Measurements from ENCODE around the gene PARPBP. TPM values are rescaled to one million over a fixed set of nuclear protein-coding genes. Genes with fewer than 3 reads are reported as not detected.
"Not testable (repeated sequence)": the region's sequence is repeated elsewhere in the genome, so short reads cannot be mapped to it uniquely, and the experiment has no call there.

PARPBP gene
- total and polyA plus RNA-seq, 2 experiments from 2014 or later, result 37.3 to 44.8 TPM

DNA sequence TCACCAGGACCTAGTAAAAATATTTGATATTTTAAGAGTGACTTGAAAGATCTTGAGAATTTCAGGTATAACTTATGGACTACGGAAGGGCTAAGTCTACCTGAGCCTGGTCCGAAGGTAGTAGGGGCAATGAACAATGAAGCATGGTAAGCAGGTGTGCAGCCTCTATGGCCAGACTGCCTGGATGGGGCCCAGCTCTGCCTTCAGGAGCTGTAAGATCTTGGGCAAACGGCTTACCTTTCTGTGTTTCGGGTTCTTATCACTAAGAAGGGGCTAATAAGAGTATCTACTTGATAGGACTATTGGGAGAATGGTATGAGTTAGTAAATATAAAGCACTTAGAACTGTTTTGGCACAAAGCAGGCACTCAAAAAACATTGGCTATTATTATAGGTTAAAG, 39.1 kb upstream of the PARPBP start (continued):
- TF ChIP-seq, protein P1, sequence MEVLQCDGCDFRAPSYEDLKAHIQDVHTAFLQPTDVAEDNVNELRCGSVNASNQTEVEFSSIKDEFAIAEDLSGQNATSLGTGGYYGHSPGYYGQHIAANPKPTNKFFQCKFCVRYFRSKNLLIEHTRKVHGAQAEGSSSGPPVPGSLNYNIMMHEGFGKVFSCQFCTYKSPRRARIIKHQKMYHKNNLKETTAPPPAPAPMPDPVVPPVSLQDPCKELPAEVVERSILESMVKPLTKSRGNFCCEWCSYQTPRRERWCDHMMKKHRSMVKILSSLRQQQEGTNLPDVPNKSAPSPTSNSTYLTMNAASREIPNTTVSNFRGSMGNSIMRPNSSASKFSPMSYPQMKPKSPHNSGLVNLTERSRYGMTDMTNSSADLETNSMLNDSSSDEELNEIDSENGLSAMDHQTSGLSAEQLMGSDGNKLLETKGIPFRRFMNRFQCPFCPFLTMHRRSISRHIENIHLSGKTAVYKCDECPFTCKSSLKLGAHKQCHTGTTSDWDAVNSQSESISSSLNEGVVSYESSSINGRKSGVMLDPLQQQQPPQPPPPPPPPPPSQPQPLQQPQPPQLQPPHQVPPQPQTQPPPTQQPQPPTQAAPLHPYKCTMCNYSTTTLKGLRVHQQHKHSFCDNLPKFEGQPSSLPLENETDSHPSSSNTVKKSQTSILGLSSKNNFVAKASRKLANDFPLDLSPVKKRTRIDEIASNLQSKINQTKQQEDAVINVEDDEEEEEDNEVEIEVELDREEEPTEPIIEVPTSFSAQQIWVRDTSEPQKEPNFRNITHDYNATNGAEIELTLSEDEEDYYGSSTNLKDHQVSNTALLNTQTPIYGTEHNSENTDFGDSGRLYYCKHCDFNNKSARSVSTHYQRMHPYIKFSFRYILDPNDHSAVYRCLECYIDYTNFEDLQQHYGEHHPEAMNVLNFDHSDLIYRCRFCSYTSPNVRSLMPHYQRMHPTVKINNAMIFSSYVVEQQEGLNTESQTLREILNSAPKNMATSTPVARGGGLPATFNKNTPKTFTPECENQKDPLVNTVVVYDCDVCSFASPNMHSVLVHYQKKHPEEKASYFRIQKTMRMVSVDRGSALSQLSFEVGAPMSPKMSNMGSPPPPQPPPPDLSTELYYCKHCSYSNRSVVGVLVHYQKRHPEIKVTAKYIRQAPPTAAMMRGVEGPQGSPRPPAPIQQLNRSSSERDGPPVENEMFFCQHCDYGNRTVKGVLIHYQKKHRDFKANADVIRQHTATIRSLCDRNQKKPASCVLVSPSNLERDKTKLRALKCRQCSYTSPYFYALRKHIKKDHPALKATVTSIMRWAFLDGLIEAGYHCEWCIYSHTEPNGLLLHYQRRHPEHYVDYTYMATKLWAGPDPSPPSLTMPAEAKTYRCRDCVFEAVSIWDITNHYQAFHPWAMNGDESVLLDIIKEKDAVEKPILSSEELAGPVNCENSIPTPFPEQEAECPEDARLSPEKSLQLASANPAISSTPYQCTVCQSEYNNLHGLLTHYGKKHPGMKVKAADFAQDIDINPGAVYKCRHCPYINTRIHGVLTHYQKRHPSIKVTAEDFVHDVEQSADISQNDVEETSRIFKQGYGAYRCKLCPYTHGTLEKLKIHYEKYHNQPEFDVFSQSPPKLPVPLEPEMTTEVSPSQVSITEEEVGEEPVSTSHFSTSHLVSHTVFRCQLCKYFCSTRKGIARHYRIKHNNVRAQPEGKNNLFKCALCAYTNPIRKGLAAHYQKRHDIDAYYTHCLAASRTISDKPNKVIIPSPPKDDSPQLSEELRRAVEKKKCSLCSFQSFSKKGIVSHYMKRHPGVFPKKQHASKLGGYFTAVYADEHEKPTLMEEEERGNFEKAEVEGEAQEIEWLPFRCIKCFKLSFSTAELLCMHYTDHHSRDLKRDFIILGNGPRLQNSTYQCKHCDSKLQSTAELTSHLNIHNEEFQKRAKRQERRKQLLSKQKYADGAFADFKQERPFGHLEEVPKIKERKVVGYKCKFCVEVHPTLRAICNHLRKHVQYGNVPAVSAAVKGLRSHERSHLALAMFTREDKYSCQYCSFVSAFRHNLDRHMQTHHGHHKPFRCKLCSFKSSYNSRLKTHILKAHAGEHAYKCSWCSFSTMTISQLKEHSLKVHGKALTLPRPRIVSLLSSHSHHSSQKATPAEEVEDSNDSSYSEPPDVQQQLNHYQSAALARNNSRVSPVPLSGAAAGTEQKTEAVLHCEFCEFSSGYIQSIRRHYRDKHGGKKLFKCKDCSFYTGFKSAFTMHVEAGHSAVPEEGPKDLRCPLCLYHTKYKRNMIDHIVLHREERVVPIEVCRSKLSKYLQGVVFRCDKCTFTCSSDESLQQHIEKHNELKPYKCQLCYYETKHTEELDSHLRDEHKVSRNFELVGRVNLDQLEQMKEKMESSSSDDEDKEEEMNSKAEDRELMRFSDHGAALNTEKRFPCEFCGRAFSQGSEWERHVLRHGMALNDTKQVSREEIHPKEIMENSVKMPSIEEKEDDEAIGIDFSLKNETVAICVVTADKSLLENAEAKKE (CRISPR knock-in tag; IDR thresholded peaks at IDR 0.05), result no peak
- TF ChIP-seq CREB1 (CRISPR knock-in tag; IDR thresholded peaks at IDR 0.05; ENCODE audit: low read depth), result no peak
- TF ChIP-seq, protein P2, sequence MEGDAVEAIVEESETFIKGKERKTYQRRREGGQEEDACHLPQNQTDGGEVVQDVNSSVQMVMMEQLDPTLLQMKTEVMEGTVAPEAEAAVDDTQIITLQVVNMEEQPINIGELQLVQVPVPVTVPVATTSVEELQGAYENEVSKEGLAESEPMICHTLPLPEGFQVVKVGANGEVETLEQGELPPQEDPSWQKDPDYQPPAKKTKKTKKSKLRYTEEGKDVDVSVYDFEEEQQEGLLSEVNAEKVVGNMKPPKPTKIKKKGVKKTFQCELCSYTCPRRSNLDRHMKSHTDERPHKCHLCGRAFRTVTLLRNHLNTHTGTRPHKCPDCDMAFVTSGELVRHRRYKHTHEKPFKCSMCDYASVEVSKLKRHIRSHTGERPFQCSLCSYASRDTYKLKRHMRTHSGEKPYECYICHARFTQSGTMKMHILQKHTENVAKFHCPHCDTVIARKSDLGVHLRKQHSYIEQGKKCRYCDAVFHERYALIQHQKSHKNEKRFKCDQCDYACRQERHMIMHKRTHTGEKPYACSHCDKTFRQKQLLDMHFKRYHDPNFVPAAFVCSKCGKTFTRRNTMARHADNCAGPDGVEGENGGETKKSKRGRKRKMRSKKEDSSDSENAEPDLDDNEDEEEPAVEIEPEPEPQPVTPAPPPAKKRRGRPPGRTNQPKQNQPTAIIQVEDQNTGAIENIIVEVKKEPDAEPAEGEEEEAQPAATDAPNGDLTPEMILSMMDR (conservative IDR thresholded peaks at IDR 0.05; ENCODE audit: low read depth in 2 of 2), result no peak
- TF ChIP-seq ZNF114 (CRISPR knock-in tag; IDR thresholded peaks at IDR 0.05), result no peak
- TF ChIP-seq JUNB (IDR thresholded peaks at IDR 0.05; ENCODE audit: unreplicated experiment), result no peak
- TF ChIP-seq EZH2phosphoT487 (IDR thresholded peaks at IDR 0.05; ENCODE audit: unreplicated experiment), result no peak

DNA sequence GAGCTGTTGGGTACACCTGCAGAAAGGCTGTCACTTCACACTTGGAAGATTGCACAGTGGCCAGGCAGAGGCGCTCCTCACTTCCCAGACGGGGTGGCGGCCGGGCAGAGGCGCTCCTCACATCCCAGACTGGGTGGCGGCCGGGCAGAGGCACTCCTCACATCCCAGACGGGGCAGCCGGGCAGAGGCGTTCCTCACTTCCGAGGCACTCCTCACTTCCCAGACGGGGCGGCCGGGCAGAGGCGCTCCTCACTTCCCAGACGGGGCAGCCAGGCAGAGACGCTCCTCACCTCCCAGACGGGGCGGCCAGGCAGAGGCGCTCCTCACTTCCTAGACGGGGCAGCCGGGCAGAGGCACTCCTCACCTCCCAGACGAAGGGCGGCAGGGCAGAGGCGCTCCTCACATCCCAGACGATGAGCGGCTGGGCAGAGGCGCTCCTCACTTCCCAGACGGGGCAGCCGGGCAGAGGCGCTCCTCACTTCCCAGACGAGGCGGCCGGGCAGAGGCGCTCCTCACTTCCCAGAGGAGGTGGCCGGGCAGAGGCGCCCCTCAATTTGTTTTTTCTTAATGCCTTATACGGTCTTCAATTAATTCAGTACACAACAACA, 30.7 kb upstream of the PARPBP start:
- not testable (repeated sequence) for H3K36me3 ChIP-seq (ENCODE audit: insufficient read depth); H3K27me3 ChIP-seq (ENCODE audit: insufficient read depth); H3F3A ChIP-seq (replicated peaks; ENCODE audit: low read depth); H3K79me2 ChIP-seq (replicated peaks; ENCODE audit: insufficient read depth); H3K9me2 ChIP-seq (ENCODE audit: insufficient read depth); DNase-seq (ENCODE audit: low spot score); H3K4me1 ChIP-seq (ENCODE audit: insufficient read depth); H4K20me1 ChIP-seq (replicated peaks; ENCODE audit: insufficient read depth); H3K4me3 ChIP-seq; H2AFZ ChIP-seq; H3K4me3 Mint-ChIP-seq; H3K4me2 ChIP-seq; H3K27me3 Mint-ChIP-seq (ENCODE audit: insufficient read depth, low read depth, poor library complexity); H3K27ac ChIP-seq (ENCODE audit: low read depth); ATAC-seq; H3K4me1 Mint-ChIP-seq; H3K27ac Mint-ChIP-seq
- Mint-ChIP-seq H3K36me3 (ENCODE audit: low read depth) (peaks cover 38% of the 10 kb centered on the region), H3K9me3 (peaks cover 15% of the 10 kb centered on the region)

All from GM23338 (cell line).